ENCODE measurements around the gene SDC4.

Gene SDC4

GRCh38 chr20:45347936-45348778 is at the start of gene SDC4:
TSS of gene SDC4 (minus strand) at chr20:45348424. CDS start at chr20:45348384, 40 bp downstream.
- H3K4me3 ChIP-seq (ENCODE audit: low read depth, low read length), result no peak within 1 kb of the TSS
- no peak for TF ChIP-seq CTCF (IDR thresholded peaks at IDR 0.05; ENCODE audit: borderline replicate concordance, insufficient read depth, low read depth, low read length)

- no peak for TF ChIP-seq CTCF (IDR thresholded peaks at IDR 0.05; ENCODE audit: borderline replicate concordance, insufficient read depth, low read depth, low read length)
- no peak overlapping the region for H3K4me3 ChIP-seq (ENCODE audit: low read depth, low read length)
These were observed 46.8 kb upstream of the SDC4 start for GRCh38 chr20:45395114-45395415.

GRCh38 chr20:45394221-45395113 is 46.2 kb upstream of the SDC4 start:
- TF ChIP-seq CTCF (IDR thresholded peaks at IDR 0.05; ENCODE audit: borderline replicate concordance, insufficient read depth, low read depth, low read length), result no peak
- no peak overlapping the region for H3K4me3 ChIP-seq (ENCODE audit: low read depth, low read length)

- H3K4me3 ChIP-seq (ENCODE audit: low read depth, low read length), result no peak overlapping the region
- TF ChIP-seq CTCF (IDR thresholded peaks at IDR 0.05; ENCODE audit: borderline replicate concordance, insufficient read depth, low read depth, low read length), result no peak
These were observed 44.5 kb upstream of the SDC4 start for GRCh38 chr20:45392733-45393132.

GRCh38 chr20:45391559-45391958 is 43.3 kb upstream of the SDC4 start:
- H3K4me3 ChIP-seq (ENCODE audit: low read depth, low read length), result no peak overlapping the region
- TF ChIP-seq CTCF (IDR thresholded peaks at IDR 0.05; ENCODE audit: borderline replicate concordance, insufficient read depth, low read depth, low read length), result no peak

- no peak overlapping the region for H3K4me3 ChIP-seq (ENCODE audit: low read depth, low read length)
- TF ChIP-seq CTCF (IDR thresholded peaks at IDR 0.05; ENCODE audit: borderline replicate concordance, insufficient read depth, low read depth, low read length), result no peak
These were observed 42.7 kb upstream of the SDC4 start for GRCh38 chr20:45390931-45391330.

Measured in GM12875 (cell line).